ENCODE measurements around the gene OPRL1. TPM values are rescaled to one million over a fixed set of nuclear protein-coding genes. Genes with fewer than 3 reads are reported as not detected.

The OPRL1 gene
- total RNA-seq, 1 experiment from 2014 or later = 1.5 TPM

DNA sequence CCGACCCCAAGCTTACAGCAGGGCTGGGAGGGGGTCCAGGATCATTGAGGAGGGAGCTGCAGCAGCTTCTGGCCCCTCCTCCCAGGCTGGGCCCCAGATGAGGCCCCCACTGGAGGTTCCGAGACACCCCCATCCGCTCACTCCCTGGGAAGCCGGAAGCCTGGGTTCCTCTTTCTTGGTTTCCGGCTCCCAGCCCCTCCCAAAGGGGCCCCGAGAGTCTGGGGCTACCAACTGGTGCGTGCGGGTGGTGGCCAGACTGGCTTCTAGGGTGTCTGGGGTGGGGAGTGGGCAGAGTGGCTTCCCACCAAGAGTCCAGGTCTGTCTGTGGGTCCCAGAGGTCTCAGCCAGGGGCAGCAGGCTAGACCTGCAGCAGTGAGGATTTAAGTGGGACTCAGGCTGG, 2.8 kb upstream of the OPRL1 start:
- no peak for TF ChIP-seq EZH2 (IDR thresholded peaks at IDR 0.05; ENCODE audit: low read depth)
- TF ChIP-seq, protein P1, sequence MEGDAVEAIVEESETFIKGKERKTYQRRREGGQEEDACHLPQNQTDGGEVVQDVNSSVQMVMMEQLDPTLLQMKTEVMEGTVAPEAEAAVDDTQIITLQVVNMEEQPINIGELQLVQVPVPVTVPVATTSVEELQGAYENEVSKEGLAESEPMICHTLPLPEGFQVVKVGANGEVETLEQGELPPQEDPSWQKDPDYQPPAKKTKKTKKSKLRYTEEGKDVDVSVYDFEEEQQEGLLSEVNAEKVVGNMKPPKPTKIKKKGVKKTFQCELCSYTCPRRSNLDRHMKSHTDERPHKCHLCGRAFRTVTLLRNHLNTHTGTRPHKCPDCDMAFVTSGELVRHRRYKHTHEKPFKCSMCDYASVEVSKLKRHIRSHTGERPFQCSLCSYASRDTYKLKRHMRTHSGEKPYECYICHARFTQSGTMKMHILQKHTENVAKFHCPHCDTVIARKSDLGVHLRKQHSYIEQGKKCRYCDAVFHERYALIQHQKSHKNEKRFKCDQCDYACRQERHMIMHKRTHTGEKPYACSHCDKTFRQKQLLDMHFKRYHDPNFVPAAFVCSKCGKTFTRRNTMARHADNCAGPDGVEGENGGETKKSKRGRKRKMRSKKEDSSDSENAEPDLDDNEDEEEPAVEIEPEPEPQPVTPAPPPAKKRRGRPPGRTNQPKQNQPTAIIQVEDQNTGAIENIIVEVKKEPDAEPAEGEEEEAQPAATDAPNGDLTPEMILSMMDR (conservative IDR thresholded peaks at IDR 0.05) = no peak
- H4K20me1 ChIP-seq (ENCODE audit: insufficient read depth) = peaks cover 8% of the 10 kb centered on the region; the same call in 1 of the 2 replicates
- no peak overlapping the region for H3K27ac ChIP-seq
- DNase-seq = no peak
- no peak overlapping the region for H3K4me3 ChIP-seq
- H3K4me1 ChIP-seq (replicated peaks; ENCODE audit: insufficient read depth) = peaks cover 14% of the 10 kb centered on the region
- no peaks in the 10 kb centered on the region for H3K36me3 ChIP-seq (ENCODE audit: low read depth)
- no peak overlapping the region for H2AFZ ChIP-seq
- intact Hi-C loops (cut with micrococcal nuclease; ENCODE audit: unreplicated experiment) = no loop called here
- ChIA-PET CTCF (no interaction called here), POLR2A (ENCODE audit: unreplicated experiment) (no interaction called here)
- H3F3A ChIP-seq (ENCODE audit: insufficient read depth, low read depth) = peaks cover 30% of the 10 kb centered on the region
- H3K4me2 ChIP-seq = no peak overlapping the region
- H3K9me2 ChIP-seq (ENCODE audit: insufficient read depth) = no peaks in the 10 kb centered on the region
- no TSS peak for BruUV-seq (replicated peaks)
- peaks cover 12% of the 10 kb centered on the region for H3K79me2 ChIP-seq (ENCODE audit: low read depth)
- peaks cover 4% of the 10 kb centered on the region; the same call in 1 of the 2 replicates for H3K27me3 ChIP-seq (ENCODE audit: insufficient read depth, low read depth)
- no peaks in the 10 kb centered on the region for H3K9me3 ChIP-seq (ENCODE audit: insufficient read depth, low read depth)

DNA sequence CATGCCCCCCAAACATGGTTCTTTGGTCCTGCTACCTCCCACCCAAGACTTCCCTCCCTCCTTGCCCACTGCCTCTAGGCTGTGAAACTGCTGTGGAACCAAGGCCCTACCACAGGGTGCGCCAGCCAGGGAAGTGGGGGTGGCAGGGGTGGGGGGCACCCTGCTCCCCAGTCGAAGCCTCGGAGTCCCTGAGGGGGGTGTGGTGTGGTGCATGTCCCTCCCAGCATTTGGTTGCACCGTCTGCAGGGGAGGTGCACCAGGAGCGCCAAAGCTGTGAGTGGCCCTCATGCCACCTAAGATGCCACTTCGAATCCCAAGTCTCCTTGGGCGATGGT, 2.4 kb upstream of the OPRL1 start:
- H3K4me3 ChIP-seq = no peak overlapping the region
- H3F3A ChIP-seq (ENCODE audit: insufficient read depth, low read depth) = peaks cover 30% of the 10 kb centered on the region
- H3K4me2 ChIP-seq = peak overlapping the region; percentile 99; the same call in 1 of the 2 replicates
- DNase-seq = no peak
- no peak for TF ChIP-seq EZH2 (IDR thresholded peaks at IDR 0.05; ENCODE audit: low read depth)
- TF ChIP-seq, protein P1 (conservative IDR thresholded peaks at IDR 0.05) = no peak
- no peak overlapping the region for H3K27ac ChIP-seq
- ChIA-PET POLR2A (ENCODE audit: unreplicated experiment) (no interaction called here), CTCF (no interaction called here)
- H2AFZ ChIP-seq = no peak overlapping the region
- intact Hi-C loops (cut with micrococcal nuclease; ENCODE audit: unreplicated experiment) = no loop called here
- H3K9me2 ChIP-seq (ENCODE audit: insufficient read depth) = no peaks in the 10 kb centered on the region
- no peaks in the 10 kb centered on the region for H3K36me3 ChIP-seq (ENCODE audit: low read depth)
- H3K4me1 ChIP-seq (replicated peaks; ENCODE audit: insufficient read depth) = peaks cover 14% of the 10 kb centered on the region
- no peaks in the 10 kb centered on the region for H3K9me3 ChIP-seq (ENCODE audit: insufficient read depth, low read depth)
- peaks cover 8% of the 10 kb centered on the region; the same call in 1 of the 2 replicates for H4K20me1 ChIP-seq (ENCODE audit: insufficient read depth)
- peaks cover 8% of the 10 kb centered on the region; the same call in 1 of the 2 replicates for H3K27me3 ChIP-seq (ENCODE audit: insufficient read depth, low read depth)
- no TSS peak for BruUV-seq (replicated peaks)
- H3K79me2 ChIP-seq (ENCODE audit: low read depth) = peaks cover 12% of the 10 kb centered on the region

DNA sequence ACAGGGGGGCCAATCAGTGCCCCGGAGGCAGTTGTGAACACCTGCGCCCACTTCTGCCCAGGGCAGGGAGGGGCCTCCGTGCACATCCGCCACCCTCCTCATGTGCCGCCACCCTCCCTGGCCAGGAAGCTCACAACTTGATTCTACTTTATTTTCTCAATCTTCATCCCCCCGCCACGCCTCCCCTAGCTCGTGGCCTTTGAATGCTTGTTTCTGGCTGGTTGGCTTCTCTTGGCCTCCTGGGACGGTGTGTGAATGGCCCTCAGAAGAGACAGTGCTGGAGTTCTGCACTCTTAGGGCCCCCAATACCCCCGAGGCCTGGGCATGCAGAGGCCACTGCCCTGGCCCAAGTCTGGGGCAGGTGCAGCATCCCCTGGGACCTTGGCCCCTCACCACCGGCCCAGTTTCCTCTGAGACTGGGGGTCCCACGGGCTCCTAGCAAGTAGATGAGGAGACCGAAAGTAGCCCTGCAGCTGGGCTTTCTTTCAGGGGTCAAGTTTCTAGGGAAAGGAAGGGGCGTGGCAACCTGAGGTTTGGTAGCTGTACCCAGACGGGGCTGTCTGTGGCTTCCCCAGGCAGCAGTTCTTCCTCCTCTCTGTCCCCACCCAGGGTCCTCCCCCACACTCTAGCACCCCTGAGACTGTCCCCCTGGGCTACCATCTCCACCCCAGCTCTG, 1.9 kb upstream of the OPRL1 start:
- Histone ChIP-seq H3K4me3 (peak overlapping the region; percentile 94; the same call in 1 of the 2 replicates), H3K4me1 (replicated peaks; ENCODE audit: insufficient read depth) (peaks cover 14% of the 10 kb centered on the region), H4K20me1 (ENCODE audit: insufficient read depth) (peaks cover 8% of the 10 kb centered on the region; the same call in 1 of the 2 replicates), H3K9me3 (ENCODE audit: insufficient read depth, low read depth) (no peaks in the 10 kb centered on the region), H3K27me3 (ENCODE audit: insufficient read depth, low read depth) (peaks cover 10% of the 10 kb centered on the region; the same call in 1 of the 2 replicates), H3K79me2 (ENCODE audit: low read depth) (peaks cover 12% of the 10 kb centered on the region), H3K27ac (no peak overlapping the region), H3K36me3 (ENCODE audit: low read depth) (no peaks in the 10 kb centered on the region), H2AFZ (no peak overlapping the region), H3K4me2 (peak overlapping the region; percentile 99), H3K9me2 (ENCODE audit: insufficient read depth) (no peaks in the 10 kb centered on the region), H3F3A (ENCODE audit: insufficient read depth, low read depth) (peaks cover 28% of the 10 kb centered on the region)
- DNase-seq = no peak
- intact Hi-C loops (cut with micrococcal nuclease; ENCODE audit: unreplicated experiment) = loop anchor here (2.0 kb wide), 1 partner anchor 15 kb away; the partner anchor contains the start of gene TCEA2
- POLR2A ChIA-PET (ENCODE audit: unreplicated experiment) = interaction anchor here (0.7 kb wide), 2 partner anchors 40 to 395 kb away, joined by 3 to 5 read pairs; no protein-coding TSS in a partner anchor
- CTCF ChIA-PET = no interaction called here
- BruUV-seq (replicated peaks) = no TSS peak
- TF ChIP-seq EZH2 (IDR thresholded peaks at IDR 0.05; ENCODE audit: low read depth) = no peak
- TF ChIP-seq, protein P1 (conservative IDR thresholded peaks at IDR 0.05) = no peak

Measured in PC-9 (cell line).